Bronchial epithelial cell (primary cell): ENCODE measurements around the gene C1QTNF1. TPM values are rescaled to one million over a fixed set of nuclear protein-coding genes. Genes with fewer than 3 reads are reported as not detected.
A peak's percentile ranks its signal among the peaks of the same experiment; 100 is the strongest.

ENCODE experiments used
- DNase-seq: peaks from one replicate; pipeline ENCODE4 v3.0.0-alpha.2; 2010; ENCODE audit warnings: low read depth
- FAIRE-seq: peaks from 2 replicates; lab custom pipeline; 2011; peaks lifted over from hg19 to GRCh38; lab: Jason Lieb, UNC
- H3K27me3 ChIP-seq: 2 replicates; pipeline ENCODE4 v1.5.1; 2011; ENCODE audit warnings: low read length; ENCODE audit not compliant: control insufficient read depth, insufficient read depth
- H3K36me3 ChIP-seq: 2 replicates; pipeline ENCODE4 v1.5.1; 2011; ENCODE audit warnings: low read length; ENCODE audit not compliant: control insufficient read depth, insufficient read depth
- H3K4me3 ChIP-seq: 2 replicates; pipeline ENCODE4 v1.5.1; 2011; ENCODE audit warnings: mild to moderate bottlenecking, low read depth, low read length, control low read depth
- total RNA-seq: library from RNA; depleted of rRNA; stranded (reverse); fragments of >200 nt; gene quantifications from 2 replicates; pipeline ENCODE4 v1.2.1, GENCODE V29; 2014
- TF ChIP-seq, protein P1 (sequence below): IDR thresholded peaks from 2 replicates; pipeline ENCODE4 v1.5.1; 2011; ENCODE audit warnings: mild to moderate bottlenecking, moderate library complexity, low read length, control low read depth, inconsistent platforms; ENCODE audit not compliant: insufficient read depth, severe bottlenecking

C1QTNF1 gene
- total RNA-seq, 1 donor from 2014 or later: 0.79 TPM

DNA sequence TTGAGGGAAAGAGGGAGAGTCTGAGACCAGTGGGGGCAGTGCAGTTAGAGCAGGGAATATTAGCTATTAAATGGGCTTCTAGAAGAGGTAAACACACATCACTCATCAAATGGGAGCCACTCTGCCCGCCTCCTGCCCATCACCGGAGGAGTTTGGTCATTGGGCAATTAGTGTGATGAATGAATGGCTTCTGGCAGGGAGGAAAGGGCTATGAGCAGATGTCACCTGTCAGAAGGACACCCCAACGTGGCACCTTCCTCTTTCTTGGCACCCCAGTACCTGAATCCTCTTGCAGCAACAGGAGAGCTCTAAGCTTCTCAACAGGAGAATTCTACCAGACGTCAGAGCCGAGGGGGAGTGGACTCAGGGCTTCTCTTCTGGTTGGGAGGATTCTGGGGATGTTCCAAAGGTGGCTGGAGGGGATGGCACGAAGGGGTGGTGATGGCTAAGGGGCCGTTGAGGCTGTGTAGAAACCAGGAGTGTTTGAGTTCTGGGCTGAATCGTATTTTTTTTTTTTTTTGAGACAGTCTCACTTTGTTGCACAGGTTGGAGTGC lies 11.0 kb downstream of the C1QTNF1 start:
- no peak for FAIRE-seq
- peaks cover 2% of the 10 kb centered on the region for H3K27me3 ChIP-seq
- DNase-seq: no peak
- no peaks in the 10 kb centered on the region for H3K36me3 ChIP-seq
- no peak overlapping the region for H3K4me3 ChIP-seq
- TF ChIP-seq, protein P1, sequence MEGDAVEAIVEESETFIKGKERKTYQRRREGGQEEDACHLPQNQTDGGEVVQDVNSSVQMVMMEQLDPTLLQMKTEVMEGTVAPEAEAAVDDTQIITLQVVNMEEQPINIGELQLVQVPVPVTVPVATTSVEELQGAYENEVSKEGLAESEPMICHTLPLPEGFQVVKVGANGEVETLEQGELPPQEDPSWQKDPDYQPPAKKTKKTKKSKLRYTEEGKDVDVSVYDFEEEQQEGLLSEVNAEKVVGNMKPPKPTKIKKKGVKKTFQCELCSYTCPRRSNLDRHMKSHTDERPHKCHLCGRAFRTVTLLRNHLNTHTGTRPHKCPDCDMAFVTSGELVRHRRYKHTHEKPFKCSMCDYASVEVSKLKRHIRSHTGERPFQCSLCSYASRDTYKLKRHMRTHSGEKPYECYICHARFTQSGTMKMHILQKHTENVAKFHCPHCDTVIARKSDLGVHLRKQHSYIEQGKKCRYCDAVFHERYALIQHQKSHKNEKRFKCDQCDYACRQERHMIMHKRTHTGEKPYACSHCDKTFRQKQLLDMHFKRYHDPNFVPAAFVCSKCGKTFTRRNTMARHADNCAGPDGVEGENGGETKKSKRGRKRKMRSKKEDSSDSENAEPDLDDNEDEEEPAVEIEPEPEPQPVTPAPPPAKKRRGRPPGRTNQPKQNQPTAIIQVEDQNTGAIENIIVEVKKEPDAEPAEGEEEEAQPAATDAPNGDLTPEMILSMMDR: no peak

DNA sequence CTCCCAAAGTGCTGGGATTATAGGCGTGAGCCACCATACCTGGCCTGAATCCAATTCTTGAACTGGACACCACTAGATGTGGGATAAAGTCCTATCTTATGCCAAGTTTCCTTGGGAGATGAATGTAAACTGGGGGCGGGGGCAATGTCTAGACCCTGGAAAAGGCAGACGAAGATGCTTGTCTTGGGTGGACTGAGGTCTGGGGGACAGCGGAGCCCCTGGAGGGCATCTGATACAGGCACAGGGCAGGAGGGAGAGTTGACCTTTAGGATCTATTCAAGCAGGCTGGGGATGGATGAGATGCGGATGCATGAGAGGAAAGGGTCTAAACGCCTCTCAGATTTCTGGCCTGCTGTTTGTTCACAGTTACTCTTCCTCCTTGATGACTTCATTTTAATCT lies 11.7 kb downstream of the C1QTNF1 start:
- Histone ChIP-seq H3K4me3 (no peak overlapping the region), H3K27me3 (peaks cover 2% of the 10 kb centered on the region), H3K36me3 (no peaks in the 10 kb centered on the region)
- TF ChIP-seq, protein P1: no peak
- no peak for DNase-seq
- no peak for FAIRE-seq

DNA sequence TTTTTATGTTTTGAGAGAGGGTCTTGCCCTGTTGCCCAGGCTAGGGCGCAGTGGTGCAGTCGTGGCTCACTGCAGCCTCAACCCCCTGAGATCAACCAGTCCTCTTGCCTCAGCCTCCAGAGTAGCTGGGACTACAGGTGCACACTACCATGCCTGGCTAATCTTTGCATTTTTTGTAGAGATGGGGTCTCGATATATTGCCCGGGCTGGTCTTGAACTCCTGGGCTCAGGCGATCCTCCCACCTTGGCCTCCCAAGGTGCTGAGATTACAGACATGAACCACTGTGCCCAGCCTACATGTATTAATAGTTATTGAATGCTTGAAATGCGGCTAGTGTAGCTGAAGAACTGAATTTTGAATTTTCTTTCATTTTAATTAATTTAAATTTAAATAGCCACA lies 12.2 kb downstream of the C1QTNF1 start:
- FAIRE-seq: no peak
- no peak for DNase-seq
- peaks cover 2% of the 10 kb centered on the region for H3K27me3 ChIP-seq
- TF ChIP-seq, protein P1: no peak
- no peak overlapping the region for H3K4me3 ChIP-seq
- no peaks in the 10 kb centered on the region for H3K36me3 ChIP-seq

DNA sequence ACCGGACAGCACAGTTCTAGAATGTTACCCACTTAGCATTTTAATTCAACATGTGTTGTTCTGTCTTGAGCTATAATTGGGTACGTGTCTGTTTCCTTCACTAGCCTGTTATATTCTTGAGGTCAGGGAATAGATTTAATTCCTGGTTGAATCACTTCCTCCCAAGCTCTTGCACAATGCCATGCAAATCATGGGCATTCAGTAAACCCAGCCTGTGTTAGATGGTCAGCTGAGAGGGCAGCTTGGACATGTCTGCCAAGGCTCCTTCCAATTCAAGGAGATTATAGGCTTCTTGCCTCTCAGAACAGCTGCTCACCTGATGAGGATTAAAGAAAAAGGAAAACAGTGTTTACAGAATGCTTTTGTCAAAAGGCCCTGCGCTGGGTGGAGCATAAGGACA lies 12.6 kb downstream of the C1QTNF1 start:
- H3K4me3 ChIP-seq: no peak overlapping the region
- DNase-seq (peak; percentile 81), FAIRE-seq (no peak)
- H3K27me3 ChIP-seq: peaks cover 2% of the 10 kb centered on the region
- TF ChIP-seq, protein P1: no peak
- H3K36me3 ChIP-seq: no peaks in the 10 kb centered on the region

DNA sequence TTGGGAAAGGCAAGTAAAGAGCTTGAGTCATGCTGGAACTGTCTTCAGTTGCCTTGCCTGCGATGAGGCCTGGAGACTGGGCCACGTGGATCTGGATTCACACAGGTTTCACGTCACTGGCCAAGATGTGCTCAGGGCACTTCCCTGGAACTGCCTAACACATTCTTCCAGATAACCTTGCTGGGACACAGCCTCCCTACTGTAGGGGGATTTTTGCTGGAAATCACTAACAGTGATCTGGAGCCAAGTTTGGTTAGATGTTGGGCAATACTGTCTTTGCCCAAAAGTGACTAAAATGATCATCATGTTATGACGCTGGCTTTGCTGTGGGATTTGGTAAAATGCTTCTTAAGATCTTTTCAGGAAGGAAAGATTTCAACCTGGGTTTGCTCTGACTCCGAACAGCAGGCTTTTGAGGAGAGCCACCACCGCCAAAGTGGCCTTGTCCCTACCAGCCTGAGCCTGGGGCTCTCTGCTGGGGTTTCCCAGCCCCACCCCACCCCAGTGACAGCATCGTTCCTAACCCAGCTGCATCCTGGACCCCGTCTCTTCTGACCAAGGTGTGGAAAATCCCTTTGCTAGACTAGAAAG lies 14.7 kb downstream of the C1QTNF1 start:
- peak; percentile 93 for DNase-seq
- TF ChIP-seq, protein P1: no peak
- Histone ChIP-seq H3K4me3 (no peak overlapping the region), H3K36me3 (no peaks in the 10 kb centered on the region), H3K27me3 (no peaks in the 10 kb centered on the region)
- FAIRE-seq: peak; percentile 18

DNA sequence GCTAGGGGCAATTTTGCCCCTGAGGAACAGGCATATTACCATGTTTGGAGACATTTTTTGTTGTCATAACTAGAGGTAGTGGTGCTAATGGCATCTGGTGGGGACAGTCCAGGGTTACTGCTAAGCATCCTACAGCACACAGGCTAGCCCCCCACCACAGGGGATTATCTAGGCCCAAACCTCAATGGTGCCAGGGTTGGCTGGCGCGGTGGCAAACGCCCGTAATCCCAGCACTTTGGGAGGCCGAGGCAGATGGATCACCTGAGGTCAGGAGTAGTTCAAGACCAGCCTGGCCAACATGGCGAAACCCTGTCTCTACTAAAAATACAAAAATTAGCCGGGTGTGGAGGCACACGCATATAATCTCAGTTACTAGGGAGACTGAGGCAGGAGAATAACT lies 15.2 kb downstream of the C1QTNF1 start:
- FAIRE-seq (no peak), DNase-seq (no peak)
- no peak overlapping the region for H3K4me3 ChIP-seq
- no peaks in the 10 kb centered on the region for H3K27me3 ChIP-seq
- H3K36me3 ChIP-seq: no peaks in the 10 kb centered on the region
- TF ChIP-seq, protein P1: no peak
